Stimulated activated CD4-positive, alpha-beta T cell treated with anti-CD3 and anti-CD28 coated beads, Interleukin-2, amount 100 ng/mL, for 48 hours (primary cell): ENCODE measurements around the gene MED4.

ENCODE experiments used
- DNase-seq, 2 donors: peaks; one replicate each; pipeline ENCODE4 v3.0.0-alpha.2; 2020

MED4 gene

DNA sequence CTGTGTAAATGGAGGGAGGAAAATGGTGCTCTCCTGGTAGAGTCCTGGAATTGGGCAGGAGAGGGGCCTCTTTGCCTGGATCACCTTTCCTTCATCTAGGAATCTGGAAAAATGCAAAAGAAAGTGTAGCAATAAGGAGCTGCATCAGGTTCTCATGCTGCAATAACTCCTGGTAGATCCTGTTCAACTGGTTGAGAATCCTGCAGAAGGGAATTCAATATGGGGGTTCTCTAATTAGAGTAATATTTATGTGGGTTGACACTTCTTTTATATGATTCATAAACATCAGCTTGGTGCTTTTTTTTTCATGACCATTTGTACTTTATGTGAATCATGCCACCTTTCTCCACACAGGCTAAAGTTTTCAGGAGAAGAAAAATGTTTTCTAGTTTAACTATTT lies 66.8 kb downstream of the MED4 start:
- no peak for DNase-seq
